Fibroblast of pulmonary artery (primary cell): ENCODE measurements around the gene TMEM150A.

ENCODE experiments used
- DNase-seq: peaks from one replicate; pipeline ENCODE4 v3.0.0-alpha.2; 2010; ENCODE audit warnings: low read depth
- H3K4me3 ChIP-seq: replicated peaks from 2 replicates; pipeline ENCODE4 v1.5.1; 2011; ENCODE audit warnings: low read depth, mild to moderate bottlenecking, control low read depth, low read length, moderate library complexity
- CTCF ChIP-seq: IDR thresholded peaks from 2 replicates; pipeline ENCODE4 v1.5.1; 2011; ENCODE audit warnings: mild to moderate bottlenecking, control low read depth, low read length, inconsistent platforms; ENCODE audit errors: missing control alignments

Gene TMEM150A

GRCh38 chr2:85601771-85602475 is 575 bp downstream of the TMEM150A start:
- peak overlapping the region; percentile 95 for H3K4me3 ChIP-seq
- DNase-seq: peak; percentile 58
- no peak for TF ChIP-seq CTCF

GRCh38 chr2:85600951-85601770 is 1.3 kb downstream of the TMEM150A start:
- no peak for TF ChIP-seq CTCF
- DNase-seq: no peak
- peak overlapping the region; percentile 95 for H3K4me3 ChIP-seq

GRCh38 chr2:85600235-85600575 is 2.3 kb downstream of the TMEM150A start:
- no peak for DNase-seq
- TF ChIP-seq CTCF: no peak
- H3K4me3 ChIP-seq: no peak overlapping the region

GRCh38 chr2:85599468-85600234 is 2.8 kb downstream of the TMEM150A start:
- H3K4me3 ChIP-seq: no peak overlapping the region
- no peak for TF ChIP-seq CTCF
- DNase-seq: no peak

GRCh38 chr2:85598594-85599340 is 3.7 kb downstream of the TMEM150A start:
- no peak overlapping the region for H3K4me3 ChIP-seq
- DNase-seq: no peak
- TF ChIP-seq CTCF: no peak

GRCh38 chr2:85597241-85597640 is 5.3 kb downstream of the TMEM150A start:
- TF ChIP-seq CTCF: no peak
- H3K4me3 ChIP-seq: no peak overlapping the region

More at GRCh38 chr2:85597241-85597640, 5.3 kb downstream of the TMEM150A start:
- no peak for DNase-seq
